ENCODE measurements around the gene USF3.

GRCh38 chr3:113676261-113676660, 20.2 kb downstream of the USF3 start:
- TF ChIP-seq POLR2AphosphoS5 (IDR thresholded peaks at IDR 0.05; ENCODE audit: borderline replicate concordance, low read depth, low read length): no peak
- no peak for TF ChIP-seq EZH2 (IDR thresholded peaks at IDR 0.05)

Measured in SK-N-MC (cell line).